Vagina (tissue), 2 donors: Measurements from ENCODE around the gene ALKAL2. TPM values are rescaled to one million over a fixed set of nuclear protein-coding genes. Genes with fewer than 3 reads are reported as not detected.

Source experiments
- DNase-seq, 2 donors: peaks; one replicate each; pipeline ENCODE4 v3.0.0-alpha.2; 2017; ENCODE audit errors: extremely low spot score in 2 of 2
- H3K27ac ChIP-seq: fragments of 200-600 bp; sonication (generic); one replicate; pipeline ENCODE4 v1.5.1; 2019
- H3K27me3 ChIP-seq: fragments of 200-600 bp; sonication (generic); one replicate; pipeline ENCODE4 v1.5.1; 2019
- H3K36me3 ChIP-seq, 2 donors: fragments of 200-600 bp; sonication (generic); one replicate each; pipeline ENCODE4 v1.5.1; 2017 to 2019
- H3K4me1 ChIP-seq: fragments of 200-600 bp; sonication (generic); one replicate; pipeline ENCODE4 v1.5.1; 2019
- H3K4me3 ChIP-seq, 2 donors: fragments of 200-600 bp; sonication (generic); 1 replicate in 1 of 2; 2 replicates in 1 of 2; pipeline ENCODE4 v1.5.1; 2016 to 2019
- H3K9me3 ChIP-seq: fragments of 200-600 bp; sonication (generic); one replicate; pipeline ENCODE4 v1.5.1; 2019
- POLR2A ChIP-seq, 2 donors: fragments of 450-650 bp; IDR thresholded peaks; one replicate each; pipeline ENCODE4 v1.6.1; 2017; ENCODE audit warnings: antibody characterized with exemption in 2 of 2, mild to moderate bottlenecking in 2 of 2, moderate library complexity in 2 of 2
- POLR2AphosphoS5 ChIP-seq, 2 donors: sonication (generic); formaldehyde crosslinking; IDR thresholded peaks; one replicate each; pipeline ENCODE4 v1.9.0; 2017; ENCODE audit warnings: antibody characterized with exemption in 2 of 2, mild to moderate bottlenecking in 2 of 2, low read depth in 1 of 2; ENCODE audit not compliant: insufficient read depth in 1 of 2
- intact Hi-C: fragments of 100-400 bp; cut with DNase I; formaldehyde crosslinking; loops from one replicate; pipeline ENCODE4 v1.15.1; 2023
- total RNA-seq: library from RNA; depleted of rRNA; stranded (reverse); fragments of >200 nt; gene quantifications from one replicate; pipeline ENCODE4 v1.2.3, GENCODE V29; 2016
- TF ChIP-seq, protein P1 (sequence below), 3 experiments: fragments of 450-650 bp in 2 of 3; fragments of 200-600 bp in 1 of 3; sonication (generic) in 1 of 3; IDR thresholded peaks; one replicate each; pipeline ENCODE4 v1.5.1; 2017 to 2019; ENCODE audit warnings: antibody characterized with exemption in 3 of 3, mild to moderate bottlenecking in 2 of 3, moderate library complexity in 2 of 3

The ALKAL2 gene
- total RNA-seq, 1 donor from 2014 or later = 17.4 TPM

DNA sequence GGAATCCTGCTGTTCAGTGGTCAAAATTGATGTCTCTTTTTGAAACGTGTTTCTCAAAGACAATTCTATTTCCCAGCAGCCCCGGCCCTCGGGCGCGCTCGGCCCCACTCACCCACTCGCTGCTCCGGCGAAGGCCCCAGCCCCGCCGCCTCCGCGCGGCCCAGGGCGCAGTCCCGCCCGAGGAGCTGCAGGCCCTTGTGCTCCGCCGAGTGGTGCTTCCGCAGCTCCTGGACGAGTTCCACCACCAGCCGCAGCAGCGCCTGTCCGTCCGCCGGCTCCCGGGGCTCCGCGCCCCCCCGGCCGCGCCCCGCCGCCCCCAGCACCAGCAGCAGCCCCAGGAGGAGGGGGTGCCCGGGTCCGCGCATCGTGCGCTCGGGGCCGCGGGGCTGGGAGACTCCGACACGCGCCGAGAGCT is 413 bp downstream of the ALKAL2 start:
- TF ChIP-seq POLR2AphosphoS5 (IDR thresholded peaks at IDR 0.05; ENCODE audit: insufficient read depth in 1 of 2, low read depth in 1 of 2) (no peak), POLR2A (IDR thresholded peaks at IDR 0.05) (no peak)
- TF ChIP-seq, protein P1, sequence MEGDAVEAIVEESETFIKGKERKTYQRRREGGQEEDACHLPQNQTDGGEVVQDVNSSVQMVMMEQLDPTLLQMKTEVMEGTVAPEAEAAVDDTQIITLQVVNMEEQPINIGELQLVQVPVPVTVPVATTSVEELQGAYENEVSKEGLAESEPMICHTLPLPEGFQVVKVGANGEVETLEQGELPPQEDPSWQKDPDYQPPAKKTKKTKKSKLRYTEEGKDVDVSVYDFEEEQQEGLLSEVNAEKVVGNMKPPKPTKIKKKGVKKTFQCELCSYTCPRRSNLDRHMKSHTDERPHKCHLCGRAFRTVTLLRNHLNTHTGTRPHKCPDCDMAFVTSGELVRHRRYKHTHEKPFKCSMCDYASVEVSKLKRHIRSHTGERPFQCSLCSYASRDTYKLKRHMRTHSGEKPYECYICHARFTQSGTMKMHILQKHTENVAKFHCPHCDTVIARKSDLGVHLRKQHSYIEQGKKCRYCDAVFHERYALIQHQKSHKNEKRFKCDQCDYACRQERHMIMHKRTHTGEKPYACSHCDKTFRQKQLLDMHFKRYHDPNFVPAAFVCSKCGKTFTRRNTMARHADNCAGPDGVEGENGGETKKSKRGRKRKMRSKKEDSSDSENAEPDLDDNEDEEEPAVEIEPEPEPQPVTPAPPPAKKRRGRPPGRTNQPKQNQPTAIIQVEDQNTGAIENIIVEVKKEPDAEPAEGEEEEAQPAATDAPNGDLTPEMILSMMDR (IDR thresholded peaks at IDR 0.05) = no peak
- Histone ChIP-seq H3K27me3 (peaks cover 4% of the 10 kb centered on the region), H3K27ac (no peak overlapping the region), H3K4me1 (peaks cover 31% of the 10 kb centered on the region), H3K9me3 (no peaks in the 10 kb centered on the region), H3K4me3 (peak overlapping the region; percentile 40 to 43), H3K36me3 (peaks cover 0 to 1% of the 10 kb centered on the region in 2 donors)
- intact Hi-C loops = no loop called here
- no peak for DNase-seq

DNA sequence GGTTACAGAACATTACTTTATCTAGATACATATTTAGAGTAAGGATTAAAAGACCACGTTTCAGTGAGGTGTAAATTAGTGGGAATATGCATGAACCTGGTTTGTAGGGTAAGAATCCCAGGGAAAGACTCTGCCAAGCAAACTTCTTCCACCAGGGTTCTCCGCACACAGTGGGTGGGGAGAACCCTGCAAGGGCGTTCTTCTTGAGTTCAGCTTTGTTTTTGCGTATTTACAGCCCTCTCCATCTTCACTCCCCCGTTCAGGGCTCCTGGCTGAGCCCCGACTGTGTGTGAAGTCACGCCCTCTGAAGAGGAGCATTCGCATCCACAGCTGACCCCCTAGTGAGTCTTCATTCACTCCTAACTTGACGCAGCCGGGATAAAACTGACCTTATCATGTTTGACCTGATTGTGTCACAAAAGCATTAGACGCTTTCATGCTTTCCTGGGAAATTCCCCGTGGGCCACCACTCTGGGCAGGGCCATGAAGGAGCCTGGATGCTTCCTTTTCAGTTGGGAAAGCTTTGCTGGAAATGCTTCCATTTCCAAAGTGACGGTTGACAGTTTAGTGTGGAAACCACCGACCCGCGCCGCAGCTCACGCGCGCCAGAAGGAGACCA is 1.0 kb downstream of the ALKAL2 start:
- H3K27me3 ChIP-seq = peaks cover 4% of the 10 kb centered on the region
- peak in 1 of 2 donors; percentile 79 for DNase-seq

DNA sequence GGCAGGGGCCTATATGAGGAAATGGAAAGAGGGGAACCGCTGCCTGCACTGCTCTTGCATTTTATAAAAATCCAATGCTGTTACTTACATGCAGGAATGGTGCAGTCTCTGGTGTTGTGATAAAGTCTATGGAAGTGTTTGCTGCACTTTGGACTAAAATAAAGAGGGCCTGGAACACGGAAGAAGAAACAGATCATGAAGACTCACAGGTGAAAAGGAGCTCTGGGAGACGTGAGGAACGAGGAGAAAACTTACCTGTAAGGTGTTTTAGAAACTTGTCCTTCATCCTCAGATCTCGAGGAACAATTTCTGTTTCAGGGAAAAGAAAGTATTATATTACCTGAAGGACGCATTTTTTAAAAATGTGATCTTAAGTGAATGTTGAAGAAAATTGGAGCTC is 1.9 kb downstream of the ALKAL2 start:
- Histone ChIP-seq H3K9me3 (no peaks in the 10 kb centered on the region), H3K27me3 (peaks cover 4% of the 10 kb centered on the region), H3K4me1 (peaks cover 31% of the 10 kb centered on the region), H3K27ac (no peak overlapping the region), H3K4me3 (no peak overlapping the region), H3K36me3 (peaks cover 0 to 16% of the 10 kb centered on the region in 2 donors)
- TF ChIP-seq, protein P1 (IDR thresholded peaks at IDR 0.05) = no peak
- TF ChIP-seq POLR2AphosphoS5 (IDR thresholded peaks at IDR 0.05; ENCODE audit: insufficient read depth in 1 of 2, low read depth in 1 of 2) = no peak
- TF ChIP-seq POLR2A (IDR thresholded peaks at IDR 0.05) = no peak
- intact Hi-C loops = no loop called here
- DNase-seq = peak in 1 of 2 donors; percentile 34

More for the DNA sequence above, 1.0 kb downstream of the ALKAL2 start:
- peaks cover 0 to 7% of the 10 kb centered on the region in 2 donors for H3K36me3 ChIP-seq
- TF ChIP-seq POLR2A (IDR thresholded peaks at IDR 0.05) (no peak), POLR2AphosphoS5 (IDR thresholded peaks at IDR 0.05; ENCODE audit: insufficient read depth in 1 of 2, low read depth in 1 of 2) (no peak)
- TF ChIP-seq, protein P1 (IDR thresholded peaks at IDR 0.05) = no peak
- H3K4me1 ChIP-seq = peaks cover 31% of the 10 kb centered on the region
- H3K27ac ChIP-seq = no peak overlapping the region
- H3K4me3 ChIP-seq = peak overlapping the region; percentile 9 to 43
- no peaks in the 10 kb centered on the region for H3K9me3 ChIP-seq
- intact Hi-C loops = no loop called here

DNA sequence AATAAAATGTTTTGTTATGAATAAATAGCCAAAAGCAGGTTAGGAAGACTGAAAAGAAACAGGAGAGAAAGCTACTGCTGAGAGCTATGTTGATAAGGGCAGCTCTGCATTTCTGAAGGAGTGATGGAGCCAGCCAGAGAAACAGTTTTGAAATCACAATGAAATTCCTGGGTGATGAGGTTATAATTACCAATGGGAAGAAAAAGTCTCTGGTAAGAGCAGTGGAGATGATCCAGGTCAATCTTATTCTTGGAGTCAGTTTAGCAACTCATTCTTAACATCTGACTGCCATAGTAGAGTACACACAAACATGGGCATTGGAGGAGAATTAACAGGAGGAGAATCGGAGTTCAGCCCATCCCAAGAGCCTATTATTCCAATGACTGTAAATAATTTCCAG is 2.4 kb downstream of the ALKAL2 start:
- Histone ChIP-seq H3K4me1 (peaks cover 31% of the 10 kb centered on the region), H3K27ac (no peak overlapping the region), H3K27me3 (peaks cover 4% of the 10 kb centered on the region), H3K4me3 (no peak overlapping the region), H3K36me3 (peaks cover 0 to 18% of the 10 kb centered on the region in 2 donors), H3K9me3 (no peaks in the 10 kb centered on the region)
- TF ChIP-seq POLR2A (IDR thresholded peaks at IDR 0.05) (no peak), POLR2AphosphoS5 (IDR thresholded peaks at IDR 0.05; ENCODE audit: insufficient read depth in 1 of 2, low read depth in 1 of 2) (no peak)
- DNase-seq = no peak
- intact Hi-C loops = no loop called here

DNA sequence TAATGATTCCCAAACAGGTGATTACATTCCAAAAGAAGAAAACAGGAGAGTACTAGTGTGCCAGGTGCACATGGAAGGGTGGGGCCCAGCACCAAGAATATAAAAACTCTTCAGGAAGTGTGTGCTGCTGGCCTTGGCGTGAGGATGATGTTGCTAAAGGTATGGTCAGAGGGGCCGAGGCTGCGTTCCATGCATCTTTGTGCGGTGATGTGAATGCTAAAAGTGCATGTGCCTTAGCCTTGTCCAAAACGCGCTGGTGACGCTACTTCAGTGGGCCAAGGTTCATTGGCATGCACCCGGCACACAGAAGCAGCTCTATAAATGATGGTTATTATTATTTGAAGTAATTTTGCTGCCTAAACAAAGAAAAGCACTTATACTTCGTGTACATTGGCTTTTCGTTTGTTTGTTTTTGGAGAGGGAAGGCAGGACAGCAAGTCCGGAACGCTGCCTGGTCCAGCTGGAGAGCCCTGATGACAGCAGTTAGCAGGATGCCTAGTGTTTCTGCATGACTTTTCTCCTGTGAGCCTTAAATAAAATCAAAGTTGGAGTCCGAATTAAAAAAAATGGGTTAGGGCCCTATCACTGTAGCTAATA is 2.9 kb downstream of the ALKAL2 start:
- DNase-seq = peak in 1 of 2 donors; percentile 37
- TF ChIP-seq POLR2A (IDR thresholded peaks at IDR 0.05) (no peak), POLR2AphosphoS5 (IDR thresholded peaks at IDR 0.05; ENCODE audit: insufficient read depth in 1 of 2, low read depth in 1 of 2) (no peak)
- TF ChIP-seq, protein P1 (IDR thresholded peaks at IDR 0.05) = no peak
- Histone ChIP-seq H3K36me3 (peaks cover 0 to 20% of the 10 kb centered on the region in 2 donors), H3K9me3 (no peaks in the 10 kb centered on the region), H3K4me1 (peaks cover 29% of the 10 kb centered on the region), H3K27me3 (peaks cover 4% of the 10 kb centered on the region), H3K27ac (no peak overlapping the region), H3K4me3 (no peak overlapping the region)
- intact Hi-C loops = no loop called here
